ENCODE results near the gene FOXE1. TPM values are rescaled to one million over a fixed set of nuclear protein-coding genes. Genes with fewer than 3 reads are reported as not detected.

The FOXE1 gene
- total RNA-seq, 1 experiment from 2014 or later: not detected

DNA sequence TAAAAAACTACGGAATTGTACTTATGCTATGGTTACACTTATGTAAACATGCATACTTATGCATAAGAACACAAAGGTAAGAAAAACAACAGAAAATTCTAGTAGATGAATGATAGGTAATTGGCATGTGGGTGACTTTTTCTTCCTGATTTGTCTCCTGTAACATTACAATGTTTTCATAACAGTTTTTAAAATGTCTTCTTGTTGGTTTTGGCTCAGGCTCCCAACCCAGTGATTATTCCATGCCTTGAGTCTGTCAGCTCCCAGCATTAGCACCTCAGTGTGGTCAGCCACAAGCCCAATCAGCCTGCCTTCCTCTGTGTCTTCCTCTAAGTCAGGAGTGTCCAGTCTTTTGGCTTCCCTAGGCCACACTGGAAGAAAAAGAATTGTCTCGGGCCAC lies 7.9 kb upstream of the FOXE1 start:
- H3K9me3 ChIP-seq (ENCODE audit: low read length): no peaks in the 10 kb centered on the region
- H3K36me3 ChIP-seq (ENCODE audit: insufficient read depth, low read length): no peaks in the 10 kb centered on the region
- no peak for DNase-seq
- H3K79me2 ChIP-seq (ENCODE audit: low read length): no peaks in the 10 kb centered on the region
- H3K27ac ChIP-seq (ENCODE audit: low read length): no peak overlapping the region
- no peaks in the 10 kb centered on the region for H3K27me3 ChIP-seq (ENCODE audit: low read length)
- peaks cover 5% of the 10 kb centered on the region for H3K4me1 ChIP-seq (ENCODE audit: low read length)
- no peak overlapping the region for H2AFZ ChIP-seq (ENCODE audit: low read length)
- H3K4me3 ChIP-seq (ENCODE audit: low read length): no peak overlapping the region
- no peak overlapping the region for H3K9ac ChIP-seq (ENCODE audit: low read length)
- H4K20me1 ChIP-seq (ENCODE audit: insufficient read depth, low read depth, low read length): no peaks in the 10 kb centered on the region
- H3K9me2 ChIP-seq (replicated peaks; ENCODE audit: insufficient read depth, low read length): no peaks in the 10 kb centered on the region
- H3K4me2 ChIP-seq (ENCODE audit: low read depth, low read length, poor library complexity, severe bottlenecking): no peak overlapping the region

GRCh38 chr9:97845763-97846162 lies 7.3 kb upstream of the FOXE1 start:
- Histone ChIP-seq H3K9me3 (ENCODE audit: low read length) (no peaks in the 10 kb centered on the region), H3K27me3 (ENCODE audit: low read length) (no peaks in the 10 kb centered on the region), H4K20me1 (ENCODE audit: insufficient read depth, low read depth, low read length) (no peaks in the 10 kb centered on the region), H3K4me3 (ENCODE audit: low read length) (no peak overlapping the region), H3K9me2 (replicated peaks; ENCODE audit: insufficient read depth, low read length) (no peaks in the 10 kb centered on the region), H3K36me3 (ENCODE audit: insufficient read depth, low read length) (no peaks in the 10 kb centered on the region), H3K27ac (ENCODE audit: low read length) (no peak overlapping the region), H3K4me1 (ENCODE audit: low read length) (no peaks in the 10 kb centered on the region), H3K9ac (ENCODE audit: low read length) (no peak overlapping the region), H2AFZ (ENCODE audit: low read length) (no peak overlapping the region), H3K79me2 (ENCODE audit: low read length) (no peaks in the 10 kb centered on the region), H3K4me2 (ENCODE audit: low read depth, low read length, poor library complexity, severe bottlenecking) (no peak overlapping the region)
- no peak for DNase-seq

DNA sequence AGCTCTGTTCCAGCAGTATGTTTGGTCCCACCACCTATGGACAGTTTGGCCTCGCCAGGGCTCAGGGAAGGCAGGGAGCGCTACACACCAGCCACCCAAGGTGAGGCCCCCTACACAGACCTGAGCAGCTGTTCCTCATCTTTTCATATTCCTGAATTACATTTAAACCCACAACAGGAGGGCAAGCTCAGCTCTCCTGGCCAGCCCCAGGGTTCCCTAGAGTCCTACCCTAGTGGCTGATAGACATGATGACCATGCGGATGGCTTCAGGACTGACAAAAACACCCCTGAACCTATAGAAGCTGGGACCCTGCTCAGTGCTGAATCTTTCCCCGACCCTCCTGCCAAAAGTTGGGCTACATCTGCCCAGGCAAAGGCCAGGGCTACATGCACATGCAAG lies 6.7 kb upstream of the FOXE1 start:
- Histone ChIP-seq H3K4me1 (ENCODE audit: low read length) (no peaks in the 10 kb centered on the region), H4K20me1 (ENCODE audit: insufficient read depth, low read depth, low read length) (no peaks in the 10 kb centered on the region), H2AFZ (ENCODE audit: low read length) (no peak overlapping the region), H3K4me2 (ENCODE audit: low read depth, low read length, poor library complexity, severe bottlenecking) (no peak overlapping the region), H3K9me2 (replicated peaks; ENCODE audit: insufficient read depth, low read length) (no peaks in the 10 kb centered on the region), H3K9ac (ENCODE audit: low read length) (no peak overlapping the region), H3K27me3 (ENCODE audit: low read length) (no peaks in the 10 kb centered on the region), H3K27ac (ENCODE audit: low read length) (no peak overlapping the region), H3K4me3 (ENCODE audit: low read length) (no peak overlapping the region), H3K9me3 (ENCODE audit: low read length) (no peaks in the 10 kb centered on the region), H3K36me3 (ENCODE audit: insufficient read depth, low read length) (no peaks in the 10 kb centered on the region), H3K79me2 (ENCODE audit: low read length) (no peaks in the 10 kb centered on the region)
- no peak for DNase-seq

DNA sequence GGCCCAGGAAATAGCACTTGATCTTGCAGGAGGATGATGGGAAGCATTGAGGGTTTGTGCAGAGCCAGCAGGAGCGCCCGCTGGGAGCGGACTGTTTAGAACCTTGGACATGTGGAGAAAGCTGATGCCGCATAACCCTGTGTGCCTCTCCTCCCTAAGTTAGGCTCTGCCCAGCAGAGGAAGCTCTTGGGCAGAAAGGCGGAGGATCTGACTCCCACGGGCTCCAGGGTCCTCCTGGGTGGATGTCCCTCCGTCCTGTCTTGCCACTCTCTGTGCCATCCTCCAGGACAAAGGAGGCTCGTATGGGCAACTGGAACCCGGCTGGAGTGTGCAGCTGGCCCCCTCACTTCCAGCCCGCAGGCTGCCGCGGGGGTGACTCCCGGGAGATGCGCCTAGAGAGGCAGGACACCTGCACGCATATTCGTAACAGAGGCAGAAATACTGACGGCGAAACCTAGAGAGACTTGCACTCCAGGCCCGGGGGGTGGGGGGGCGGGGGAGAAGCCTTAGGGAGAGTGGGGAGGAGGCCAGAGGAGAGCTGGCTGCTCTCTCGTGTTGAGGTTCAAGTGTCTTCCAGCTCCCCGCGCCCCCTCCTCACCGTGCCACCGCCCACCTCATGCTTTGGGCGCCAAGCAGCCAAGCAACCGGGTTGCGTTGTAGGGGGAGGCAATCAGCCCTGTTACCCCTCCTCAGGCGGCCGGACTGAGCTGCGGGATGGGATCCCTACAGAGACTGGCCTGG lies 5.4 kb upstream of the FOXE1 start:
- no peaks in the 10 kb centered on the region for H3K4me1 ChIP-seq (ENCODE audit: low read length)
- no peak overlapping the region for H2AFZ ChIP-seq (ENCODE audit: low read length)
- no peaks in the 10 kb centered on the region for H3K79me2 ChIP-seq (ENCODE audit: low read length)
- no peak overlapping the region for H3K9ac ChIP-seq (ENCODE audit: low read length)
- H4K20me1 ChIP-seq (ENCODE audit: insufficient read depth, low read depth, low read length): no peaks in the 10 kb centered on the region
- no peaks in the 10 kb centered on the region for H3K36me3 ChIP-seq (ENCODE audit: insufficient read depth, low read length)
- H3K9me3 ChIP-seq (ENCODE audit: low read length): no peaks in the 10 kb centered on the region
- H3K4me2 ChIP-seq (ENCODE audit: low read depth, low read length, poor library complexity, severe bottlenecking): no peak overlapping the region
- no peaks in the 10 kb centered on the region for H3K27me3 ChIP-seq (ENCODE audit: low read length)
- H3K4me3 ChIP-seq (ENCODE audit: low read length): no peak overlapping the region
- DNase-seq: no peak
- no peak overlapping the region for H3K27ac ChIP-seq (ENCODE audit: low read length)
- H3K9me2 ChIP-seq (replicated peaks; ENCODE audit: insufficient read depth, low read length): no peaks in the 10 kb centered on the region

- Histone ChIP-seq H3K4me3 (ENCODE audit: low read length) (no peak overlapping the region), H3K79me2 (ENCODE audit: low read length) (no peaks in the 10 kb centered on the region), H3K36me3 (ENCODE audit: insufficient read depth, low read length) (no peaks in the 10 kb centered on the region), H4K20me1 (ENCODE audit: insufficient read depth, low read depth, low read length) (no peaks in the 10 kb centered on the region), H3K9ac (ENCODE audit: low read length) (no peak overlapping the region), H3K4me1 (ENCODE audit: low read length) (no peaks in the 10 kb centered on the region), H2AFZ (ENCODE audit: low read length) (no peak overlapping the region), H3K9me3 (ENCODE audit: low read length) (no peaks in the 10 kb centered on the region), H3K4me2 (ENCODE audit: low read depth, low read length, poor library complexity, severe bottlenecking) (no peak overlapping the region), H3K27ac (ENCODE audit: low read length) (no peak overlapping the region), H3K27me3 (ENCODE audit: low read length) (no peaks in the 10 kb centered on the region), H3K9me2 (replicated peaks; ENCODE audit: insufficient read depth, low read length) (no peaks in the 10 kb centered on the region)
- no peak for DNase-seq
These were observed 4.9 kb upstream of the FOXE1 start for GRCh38 chr9:97848215-97848479.

- no peaks in the 10 kb centered on the region for H3K36me3 ChIP-seq (ENCODE audit: insufficient read depth, low read length)
- H3K27me3 ChIP-seq (ENCODE audit: low read length): no peaks in the 10 kb centered on the region
- DNase-seq: no peak
- H3K9me3 ChIP-seq (ENCODE audit: low read length): no peaks in the 10 kb centered on the region
- H3K9ac ChIP-seq (ENCODE audit: low read length): no peak overlapping the region
- H3K4me3 ChIP-seq (ENCODE audit: low read length): no peak overlapping the region
- no peaks in the 10 kb centered on the region for H3K9me2 ChIP-seq (replicated peaks; ENCODE audit: insufficient read depth, low read length)
- no peak overlapping the region for H3K27ac ChIP-seq (ENCODE audit: low read length)
- no peaks in the 10 kb centered on the region for H4K20me1 ChIP-seq (ENCODE audit: insufficient read depth, low read depth, low read length)
- H3K4me1 ChIP-seq (ENCODE audit: low read length): no peaks in the 10 kb centered on the region
- H3K79me2 ChIP-seq (ENCODE audit: low read length): no peaks in the 10 kb centered on the region
- no peak overlapping the region for H3K4me2 ChIP-seq (ENCODE audit: low read depth, low read length, poor library complexity, severe bottlenecking)
- no peak overlapping the region for H2AFZ ChIP-seq (ENCODE audit: low read length)
These were observed 4.4 kb upstream of the FOXE1 start for GRCh38 chr9:97848480-97849237.

DNA sequence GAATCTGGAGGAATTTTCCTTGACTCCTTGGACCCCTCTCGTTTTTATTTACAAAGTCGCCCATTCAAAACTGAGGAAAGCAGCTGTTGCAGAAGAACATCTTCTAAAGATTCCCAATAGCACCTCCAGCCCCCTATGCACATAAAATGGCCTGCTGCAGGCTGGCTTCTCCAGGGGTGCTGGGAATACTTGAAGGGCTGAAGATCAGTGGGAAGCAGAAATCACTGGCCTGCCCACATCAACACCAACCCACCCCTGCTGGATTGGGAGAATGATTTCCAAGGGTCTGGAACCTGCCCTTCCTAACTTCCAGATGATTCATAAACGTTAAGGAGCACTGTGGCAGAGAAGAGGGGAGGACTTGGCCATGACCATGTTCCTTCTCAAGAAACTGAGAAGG lies 3.0 kb upstream of the FOXE1 start:
- H3K9ac ChIP-seq (ENCODE audit: low read length): no peak overlapping the region
- no peaks in the 10 kb centered on the region for H3K9me3 ChIP-seq (ENCODE audit: low read length)
- no peaks in the 10 kb centered on the region for H3K36me3 ChIP-seq (ENCODE audit: insufficient read depth, low read length)
- no peak overlapping the region for H3K4me3 ChIP-seq (ENCODE audit: low read length)
- no peaks in the 10 kb centered on the region for H3K9me2 ChIP-seq (replicated peaks; ENCODE audit: insufficient read depth, low read length)
- no peak overlapping the region for H2AFZ ChIP-seq (ENCODE audit: low read length)
- H3K79me2 ChIP-seq (ENCODE audit: low read length): no peaks in the 10 kb centered on the region
- H3K27ac ChIP-seq (ENCODE audit: low read length): no peak overlapping the region
- H3K27me3 ChIP-seq (ENCODE audit: low read length): no peaks in the 10 kb centered on the region
- no peaks in the 10 kb centered on the region for H4K20me1 ChIP-seq (ENCODE audit: insufficient read depth, low read depth, low read length)
- no peak for DNase-seq
- H3K4me1 ChIP-seq (ENCODE audit: low read length): no peaks in the 10 kb centered on the region
- H3K4me2 ChIP-seq (ENCODE audit: low read depth, low read length, poor library complexity, severe bottlenecking): no peak overlapping the region

DNA sequence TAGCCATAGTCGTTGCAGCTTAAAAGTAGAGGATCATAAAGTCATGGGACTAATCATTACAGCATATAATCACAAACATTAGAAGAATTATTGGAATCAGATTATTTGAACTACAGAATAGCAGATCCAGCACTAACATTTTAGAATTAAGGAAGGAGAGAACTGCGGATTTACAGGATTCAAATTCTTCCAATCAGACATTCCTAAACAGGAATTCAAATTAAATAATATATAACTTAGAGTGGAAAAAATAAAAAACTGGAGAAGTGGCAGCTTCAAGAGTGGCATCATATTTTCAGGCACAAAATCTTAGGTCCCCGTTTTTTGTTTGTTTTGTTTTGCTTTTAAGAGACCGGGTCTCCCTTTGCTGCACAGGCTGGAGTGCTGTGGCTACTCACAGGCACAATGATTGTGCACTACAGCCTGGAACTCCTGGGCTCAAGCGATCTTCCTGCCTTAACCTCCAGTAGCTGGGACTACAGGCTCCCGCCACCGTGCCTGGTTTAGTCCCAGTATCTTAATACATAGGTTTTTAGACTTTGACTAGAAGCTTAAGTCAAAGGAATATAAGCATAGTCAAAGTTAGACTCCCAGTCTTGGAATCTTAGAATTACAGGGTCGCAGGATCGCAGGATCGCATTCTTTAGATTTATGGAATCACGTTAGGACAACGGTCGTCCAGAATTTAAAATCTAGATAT lies 2.1 kb upstream of the FOXE1 start:
- no peaks in the 10 kb centered on the region for H4K20me1 ChIP-seq (ENCODE audit: insufficient read depth, low read depth, low read length)
- H3K9ac ChIP-seq (ENCODE audit: low read length): no peak overlapping the region
- H3K9me3 ChIP-seq (ENCODE audit: low read length): no peaks in the 10 kb centered on the region
- H3K27ac ChIP-seq (ENCODE audit: low read length): no peak overlapping the region
- H3K4me1 ChIP-seq (ENCODE audit: low read length): no peaks in the 10 kb centered on the region
- DNase-seq: no peak
- H3K27me3 ChIP-seq (ENCODE audit: low read length): no peaks in the 10 kb centered on the region
- H3K4me2 ChIP-seq (ENCODE audit: low read depth, low read length, poor library complexity, severe bottlenecking): no peak overlapping the region
- H3K79me2 ChIP-seq (ENCODE audit: low read length): no peaks in the 10 kb centered on the region
- H3K9me2 ChIP-seq (replicated peaks; ENCODE audit: insufficient read depth, low read length): no peaks in the 10 kb centered on the region
- no peak overlapping the region for H3K4me3 ChIP-seq (ENCODE audit: low read length)
- no peaks in the 10 kb centered on the region for H3K36me3 ChIP-seq (ENCODE audit: insufficient read depth, low read length)
- H2AFZ ChIP-seq (ENCODE audit: low read length): no peak overlapping the region

Measured in Karpas-422 (cell line).